Measurements from ENCODE around the gene SPG21.
"Not testable (repeated sequence)": the region's sequence is repeated elsewhere in the genome, so short reads cannot be mapped to it uniquely, and the experiment has no call there.

The SPG21 gene, protein sequence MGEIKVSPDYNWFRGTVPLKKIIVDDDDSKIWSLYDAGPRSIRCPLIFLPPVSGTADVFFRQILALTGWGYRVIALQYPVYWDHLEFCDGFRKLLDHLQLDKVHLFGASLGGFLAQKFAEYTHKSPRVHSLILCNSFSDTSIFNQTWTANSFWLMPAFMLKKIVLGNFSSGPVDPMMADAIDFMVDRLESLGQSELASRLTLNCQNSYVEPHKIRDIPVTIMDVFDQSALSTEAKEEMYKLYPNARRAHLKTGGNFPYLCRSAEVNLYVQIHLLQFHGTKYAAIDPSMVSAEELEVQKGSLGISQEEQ

DNA sequence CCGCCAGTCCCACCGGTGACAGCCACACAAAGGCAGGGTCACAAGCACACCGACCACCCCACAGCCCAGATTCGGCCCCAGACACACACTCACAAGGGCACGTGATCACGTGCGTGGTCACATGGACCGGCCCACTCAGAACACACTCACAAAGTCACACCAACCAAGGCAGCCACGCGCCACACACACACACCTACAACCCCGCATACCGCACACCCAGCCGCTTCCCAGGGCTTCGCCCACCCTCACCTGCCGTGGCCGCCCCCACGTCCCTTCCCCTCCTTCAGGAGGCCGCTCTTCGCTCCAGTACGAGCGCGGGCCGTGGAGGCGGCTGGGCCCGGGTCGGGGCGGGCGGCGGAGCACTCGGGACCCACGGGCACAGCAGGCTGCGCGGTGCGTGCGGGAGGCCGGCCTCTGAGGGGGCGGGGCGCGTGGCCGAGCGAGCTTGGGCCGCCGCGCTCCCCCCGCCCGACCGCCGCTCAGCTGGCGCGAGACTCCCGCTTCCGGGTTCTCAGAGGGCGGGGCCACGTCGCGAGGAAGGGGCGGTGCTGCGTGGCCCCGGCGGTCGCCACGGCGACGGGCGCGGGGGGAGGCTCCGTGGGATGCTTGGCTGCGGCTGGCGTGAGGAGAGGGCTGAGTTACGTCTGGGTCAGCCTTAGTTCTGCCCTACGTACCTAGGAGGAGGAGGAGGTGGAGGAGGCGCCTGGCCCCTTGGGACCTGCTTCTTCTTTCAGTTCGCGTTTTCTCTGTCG is at the start of gene SPG21:
Gene SPG21, minus strand, starts transcription at position 499 of the 752 bp plus-strand sequence. CDS start 6,345 bp downstream, outside the sequence.
- peak; percentile 84 to 85 for DNase-seq

DNA sequence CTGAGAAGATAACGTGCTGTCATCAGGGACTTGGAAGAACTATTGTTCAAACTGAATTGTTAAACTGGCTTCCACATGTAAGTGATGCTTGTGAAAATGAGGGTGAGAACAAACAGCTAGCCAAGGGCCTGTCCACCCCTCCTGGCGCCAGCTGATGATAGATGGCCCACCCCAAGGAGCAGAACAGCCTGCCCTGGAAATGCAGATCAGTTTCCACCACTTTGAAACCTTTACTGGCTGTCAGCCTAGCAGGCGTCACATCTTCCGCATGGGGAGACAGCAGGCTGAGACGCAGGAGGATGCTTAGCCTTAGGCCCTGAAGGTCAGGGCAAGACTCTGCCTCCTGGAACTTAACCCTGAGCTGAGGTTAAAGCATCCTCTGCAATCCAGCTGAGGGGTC is 49.1 kb upstream of the SPG21 start:
- DNase-seq, result no peak

DNA sequence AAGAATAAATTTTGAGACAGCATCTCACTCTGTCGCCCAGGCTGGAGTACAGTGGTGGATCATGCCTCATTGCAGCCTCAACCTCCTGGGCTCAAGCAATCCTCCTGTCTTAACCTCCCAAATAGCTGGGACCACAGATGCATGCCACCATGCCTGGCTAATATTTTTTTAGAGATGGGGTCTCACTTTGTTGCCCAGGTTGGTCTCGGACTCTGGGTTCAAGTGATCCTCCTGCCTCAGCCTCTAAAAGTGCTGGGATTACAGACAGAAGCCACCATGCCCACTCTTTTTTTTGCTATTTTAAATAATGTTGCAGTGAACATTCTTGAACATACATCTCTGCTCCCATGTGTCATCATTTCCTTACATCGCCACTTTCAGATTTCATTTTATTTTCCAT is 48.7 kb upstream of the SPG21 start:
- DNase-seq, result no peak

DNA sequence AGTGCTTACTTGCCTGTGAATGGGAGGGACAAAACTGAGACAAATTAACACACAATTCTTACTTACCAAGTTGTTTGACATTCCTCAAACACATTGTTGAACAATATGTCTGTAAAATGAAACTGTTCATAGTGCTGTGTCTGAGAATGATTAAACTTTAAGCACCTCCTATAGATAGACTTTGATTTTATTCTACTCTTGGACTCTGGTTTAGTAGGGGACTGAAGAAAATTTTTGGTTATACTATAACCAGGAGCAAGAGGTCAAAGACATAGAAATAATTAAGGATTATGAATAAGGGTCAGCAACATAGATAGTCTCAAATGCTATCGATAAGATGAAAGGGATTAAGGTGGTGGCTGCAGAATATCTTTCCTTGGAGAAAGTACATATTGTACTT is 47.6 kb upstream of the SPG21 start:
- DNase-seq, result no peak

DNA sequence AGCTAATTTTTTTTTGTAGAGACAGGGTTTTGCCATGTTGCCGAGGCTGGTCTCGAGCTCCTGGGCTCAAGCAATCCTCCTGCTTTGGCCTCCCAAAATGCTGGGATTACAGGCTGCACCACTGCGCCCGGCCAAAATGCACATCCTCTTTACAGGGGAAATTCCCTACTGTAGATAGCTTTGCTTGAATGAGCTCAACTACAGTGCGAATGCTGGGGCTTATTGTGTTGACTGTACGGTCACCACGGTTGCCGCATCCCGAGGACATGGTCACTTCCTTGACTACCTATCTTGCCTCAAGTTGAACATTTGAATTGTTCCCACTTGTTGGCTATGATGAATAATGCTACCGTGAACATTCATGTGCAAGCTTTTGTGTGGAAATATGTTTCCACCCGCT is 45.0 kb upstream of the SPG21 start:
- DNase-seq, result no peak

DNA sequence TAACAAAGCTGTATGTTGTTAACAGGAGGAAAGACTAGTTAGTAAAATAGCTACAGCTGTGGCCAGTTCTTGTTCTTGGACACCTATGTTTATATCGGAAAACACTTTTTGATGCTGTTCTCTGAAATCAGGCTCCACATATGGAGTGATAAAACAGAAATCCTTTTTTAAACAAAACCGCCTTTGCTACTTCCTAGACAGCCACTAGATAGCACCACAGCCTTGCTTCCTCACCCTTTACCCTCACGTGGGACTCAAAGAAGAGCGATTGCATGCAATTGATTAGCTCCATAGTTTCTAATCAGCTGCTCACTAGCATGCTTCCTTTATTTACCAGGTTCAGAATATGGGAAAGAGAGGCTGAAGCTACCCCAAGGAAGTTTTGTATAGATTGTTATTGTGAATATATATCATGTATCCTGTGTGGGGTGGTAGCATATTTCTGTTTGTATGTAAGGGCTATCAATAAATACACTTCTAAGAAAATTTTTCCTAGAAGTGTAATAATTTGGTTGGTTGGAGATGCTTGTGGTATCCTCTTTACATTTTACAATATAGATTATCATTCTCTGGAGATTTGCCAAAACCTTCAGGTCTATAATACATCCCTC is 44.0 kb upstream of the SPG21 start:
- peak in 1 of 2 experiments; percentile 8 for DNase-seq

DNA sequence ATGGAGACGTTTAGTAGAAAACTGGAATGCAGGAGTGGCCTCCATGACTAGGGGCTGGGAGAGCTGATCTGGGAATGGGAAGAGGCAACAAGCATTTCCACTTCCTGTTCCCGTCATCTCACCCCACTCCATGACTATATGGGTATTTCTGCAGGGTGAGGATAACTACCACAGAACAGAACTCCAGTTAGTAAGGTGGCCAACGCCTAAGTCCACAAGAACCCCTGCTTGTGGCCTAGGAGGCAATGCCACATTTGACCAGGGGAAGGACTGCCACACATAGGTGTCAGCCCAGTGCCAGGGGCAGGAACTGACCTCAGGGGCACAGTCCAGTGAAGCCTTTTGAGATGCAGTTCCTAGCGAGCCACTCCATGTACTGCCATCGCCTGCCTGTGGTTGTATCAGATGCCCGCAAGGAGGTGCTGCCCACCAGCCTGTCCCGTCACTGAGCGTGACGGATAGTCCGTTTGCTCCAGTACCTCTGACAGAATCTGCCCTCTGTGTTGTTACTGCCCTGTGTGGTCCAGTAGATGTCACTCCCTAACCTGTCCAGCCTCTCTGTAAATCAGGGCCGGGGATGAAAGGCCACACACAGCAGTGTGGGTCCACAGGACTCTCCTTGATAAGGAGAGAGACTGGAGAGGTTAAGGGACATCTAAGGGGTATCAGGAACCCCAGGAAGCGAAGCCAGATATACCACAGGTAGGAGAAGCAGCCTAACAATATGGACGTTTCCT is 43.3 kb upstream of the SPG21 start:
- DNase-seq, result peak; percentile 18

DNA sequence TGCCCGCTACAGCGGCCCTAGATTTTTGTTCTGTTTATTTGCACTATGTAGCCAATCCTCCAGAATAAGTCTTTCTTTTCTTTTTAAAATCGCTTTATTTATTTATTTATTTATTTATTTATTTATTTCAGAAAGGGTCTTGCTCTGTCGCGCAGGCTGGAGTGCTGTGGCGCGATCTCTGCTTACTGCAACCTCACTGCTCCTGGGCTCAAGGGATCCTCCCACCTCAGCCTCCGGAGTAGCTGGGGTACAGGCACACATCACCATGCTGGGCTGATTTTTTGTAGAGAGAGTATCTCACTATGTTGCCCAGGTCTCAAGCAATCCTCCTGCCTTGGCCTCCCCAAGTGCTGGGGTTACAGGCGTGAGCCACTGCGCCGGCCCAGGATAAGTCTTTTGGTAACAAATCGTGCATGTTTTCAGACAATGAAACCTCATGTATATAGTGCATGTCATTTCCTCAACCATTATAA is 40.1 kb upstream of the SPG21 start:
- no peak for DNase-seq

DNA sequence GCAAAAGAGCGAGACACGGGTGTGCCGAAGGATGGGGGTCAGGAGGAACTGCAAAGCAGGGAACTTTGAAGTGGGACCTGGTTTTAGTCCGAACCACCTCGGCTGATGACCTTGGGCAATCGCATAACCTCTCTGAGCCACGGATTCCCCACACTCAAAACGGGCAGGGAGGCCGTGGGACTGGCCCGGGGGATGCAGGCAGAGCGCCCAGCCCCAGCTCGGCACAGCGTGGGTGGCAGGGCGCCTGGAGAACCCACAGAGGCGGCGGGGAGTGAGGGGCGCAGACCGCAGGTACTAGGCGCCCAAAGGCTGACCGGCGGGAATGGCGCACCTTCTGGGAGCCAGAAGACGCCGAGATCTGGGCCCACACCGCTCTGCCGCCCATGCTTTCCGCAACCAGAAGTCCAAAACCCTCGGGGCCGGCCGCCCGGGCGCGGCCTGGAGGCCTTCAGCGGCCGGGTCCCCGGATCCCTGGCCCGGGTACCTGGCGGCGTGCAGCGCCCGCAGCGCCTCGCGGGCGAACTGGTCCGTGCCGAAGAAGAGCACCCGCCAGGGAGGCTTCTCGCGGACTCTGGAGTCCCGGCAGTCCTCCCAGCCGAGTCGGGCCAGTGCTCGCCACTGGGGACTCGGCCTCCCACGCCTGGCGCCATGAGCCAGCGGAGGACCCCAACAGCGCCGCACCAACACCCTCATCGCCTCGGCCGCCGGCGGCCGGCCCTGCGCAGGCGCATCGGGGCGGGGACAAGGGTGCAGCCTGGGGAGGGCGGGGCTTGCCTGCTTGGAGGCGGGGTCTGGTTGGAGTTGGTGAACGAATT is 39.4 kb upstream of the SPG21 start, which contains the start of gene MTFMT:
Gene MTFMT, minus strand, starts transcription at position 719 of the 815 bp plus-strand sequence. Its CDS starts 26 bp downstream, at position 693.
- peak; percentile 93 to 95 for DNase-seq

DNA sequence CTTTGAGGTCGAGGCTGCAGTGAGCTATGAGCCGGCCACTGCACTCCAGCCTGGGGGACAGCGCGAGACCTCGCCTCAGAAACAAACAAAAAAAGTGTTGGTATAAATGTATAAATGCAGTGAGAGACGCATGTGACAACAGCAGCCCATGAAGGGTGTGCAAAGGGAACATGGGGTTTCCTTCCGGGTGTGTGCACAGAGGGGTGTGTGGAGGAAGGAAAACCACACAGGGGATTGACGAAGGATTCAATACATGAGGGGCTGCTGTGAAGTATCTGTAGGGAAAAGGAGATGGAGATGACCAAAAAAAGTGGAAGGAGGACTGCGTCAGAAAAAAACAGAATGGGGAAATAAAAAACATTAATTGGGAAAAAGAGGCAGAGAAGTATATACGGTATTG is 38.6 kb upstream of the SPG21 start:
- no peak for DNase-seq

DNA sequence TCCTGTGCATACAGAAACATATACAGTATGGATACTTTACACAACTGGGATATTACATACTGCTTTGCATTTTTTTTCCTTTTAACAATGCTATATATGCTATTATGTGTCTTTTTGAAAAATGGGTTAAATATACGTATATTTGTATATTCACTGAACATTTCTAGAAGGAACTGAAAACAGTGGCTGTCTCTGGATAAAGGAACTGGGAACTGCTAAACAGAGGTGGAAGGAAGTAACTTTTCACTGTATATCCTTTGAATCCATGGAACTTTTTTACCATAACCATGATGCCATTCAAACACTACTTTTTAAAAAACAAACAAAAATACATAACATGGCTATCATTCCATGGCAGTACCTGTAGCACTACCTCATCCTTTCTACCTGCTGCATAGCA is 37.9 kb upstream of the SPG21 start:
- DNase-seq, result no peak

DNA sequence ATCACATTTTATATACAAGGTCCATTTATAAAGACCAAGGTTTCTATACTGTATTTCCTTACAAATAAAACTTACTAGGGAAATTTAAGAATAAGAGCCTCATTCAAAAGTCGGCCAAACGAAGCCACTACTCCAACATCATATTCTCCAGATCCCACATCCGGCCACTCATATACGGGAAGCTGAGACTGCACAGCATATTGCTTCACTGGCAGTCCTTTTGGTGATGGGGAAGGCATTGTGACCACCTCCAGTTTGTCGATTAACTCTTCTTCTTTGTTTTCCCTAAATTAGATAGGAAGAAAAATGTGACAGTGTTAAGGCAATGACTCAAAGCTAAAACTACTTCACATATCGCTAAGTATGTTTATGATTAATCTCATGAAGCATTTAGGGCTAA is 37.0 kb upstream of the SPG21 start:
- DNase-seq, result no peak

DNA sequence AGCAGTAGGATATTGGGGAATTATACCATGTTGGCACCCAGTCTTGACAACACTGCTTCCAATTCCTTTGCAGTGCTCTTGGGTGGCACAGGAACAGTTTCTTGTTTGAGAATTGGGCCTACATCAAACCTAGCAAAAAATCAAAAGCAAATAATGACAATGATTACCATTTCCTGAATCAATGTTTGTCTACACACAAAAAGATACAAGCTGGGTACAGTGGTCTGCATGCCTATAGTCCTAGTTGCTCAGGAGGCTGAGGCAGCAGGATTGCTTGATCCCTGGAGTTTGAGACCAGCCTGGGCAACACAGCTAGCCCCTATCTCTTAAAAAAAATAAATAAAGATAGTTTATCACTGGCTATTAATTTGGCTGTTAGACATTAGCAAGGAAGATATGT is 31.8 kb upstream of the SPG21 start:
- DNase-seq, result no peak

DNA sequence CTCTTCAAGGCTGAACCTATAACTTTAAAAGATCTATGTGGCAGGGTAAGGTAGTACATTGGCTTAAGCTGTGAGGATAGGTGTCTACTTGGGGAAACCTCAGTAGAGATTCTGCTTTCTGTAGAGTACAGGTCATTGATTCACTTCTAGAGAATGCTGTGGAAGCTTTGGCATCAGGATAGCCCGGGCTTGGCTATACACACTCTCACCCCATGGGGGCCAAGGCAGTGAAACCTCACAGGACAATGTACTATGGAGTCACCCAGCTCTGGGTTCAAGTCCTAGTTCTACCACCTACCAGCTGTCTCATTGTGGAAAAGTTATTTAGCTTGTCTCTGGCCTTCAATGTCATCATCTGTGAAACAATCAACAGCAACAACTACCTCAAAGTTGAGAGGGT is 30.7 kb upstream of the SPG21 start:
- DNase-seq, result no peak

DNA sequence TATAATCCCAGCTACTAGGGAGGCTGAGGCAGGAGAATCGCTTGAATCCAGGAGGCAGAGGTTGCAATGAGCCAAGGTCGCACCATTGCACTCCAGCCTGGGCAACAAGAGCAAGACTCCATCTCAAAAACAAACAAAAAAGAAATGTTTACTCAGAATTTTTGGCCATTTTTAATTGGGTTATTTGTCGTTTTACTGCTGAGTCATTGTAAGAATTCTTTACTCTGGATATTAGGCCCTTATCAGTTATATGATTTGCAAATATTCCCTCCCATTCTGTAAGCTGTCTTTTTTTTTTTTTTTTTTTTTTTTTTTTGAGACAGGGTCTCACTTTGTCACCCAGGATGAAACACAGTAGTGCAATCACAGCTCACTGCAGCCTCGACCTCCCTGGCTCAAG is 21.5 kb upstream of the SPG21 start:
- DNase-seq, result not testable (repeated sequence)

DNA sequence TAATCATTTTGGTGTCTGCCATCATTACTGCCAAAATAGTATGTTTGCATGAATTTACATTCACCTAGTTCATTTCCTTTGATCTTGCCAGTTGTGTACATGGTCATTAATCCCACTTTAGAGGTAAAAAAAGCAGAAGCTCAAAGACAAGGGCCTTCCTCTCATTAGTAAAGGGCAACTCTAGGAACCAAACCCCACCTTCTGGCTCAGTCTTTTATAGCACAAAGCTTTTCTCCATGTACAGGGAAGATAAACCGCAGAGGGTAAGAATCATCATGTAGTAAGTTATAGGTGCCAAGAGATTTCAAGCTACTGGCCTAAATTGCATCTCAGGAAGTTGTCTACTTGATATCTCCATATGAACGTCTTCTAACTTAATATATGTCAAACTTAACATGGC is 19.3 kb upstream of the SPG21 start:
- no peak for DNase-seq

DNA sequence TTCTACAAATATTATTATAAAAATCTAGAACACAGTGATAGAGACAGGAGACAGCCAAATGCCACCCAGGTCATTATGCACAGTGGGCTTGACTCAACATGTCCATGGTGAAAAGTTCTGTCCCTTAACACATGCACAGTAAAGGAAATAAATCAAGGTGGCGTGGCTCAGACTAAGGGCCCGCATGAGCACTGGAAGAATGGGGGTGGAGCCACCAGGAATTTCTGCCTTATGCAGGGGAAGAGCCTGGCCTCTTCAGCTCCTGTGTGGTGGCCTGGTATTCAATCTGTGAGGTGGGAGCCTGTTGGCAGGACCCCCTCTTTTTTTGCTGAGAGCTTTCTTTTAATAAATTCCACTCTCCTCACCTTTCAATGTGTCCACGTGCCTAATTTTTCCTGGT is 17.2 kb upstream of the SPG21 start:
- DNase-seq, result no peak

DNA sequence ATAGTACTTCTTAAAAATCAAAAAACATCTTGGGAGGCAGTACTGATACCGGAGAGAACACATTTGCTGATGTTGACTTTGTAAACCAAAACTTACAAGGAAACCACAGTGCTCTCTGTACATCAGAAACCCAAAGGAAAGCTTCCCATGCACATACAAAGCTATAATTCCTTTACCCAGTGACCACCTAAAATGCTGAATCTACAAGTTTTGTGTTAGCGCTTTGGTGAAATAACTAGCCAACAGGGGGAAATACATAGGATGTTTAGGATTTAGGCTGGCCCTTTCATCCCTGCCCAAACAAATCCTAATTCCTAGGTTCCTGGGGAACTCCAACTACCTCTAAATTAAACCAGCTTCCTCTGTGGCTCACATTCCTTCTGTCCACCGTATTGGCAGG is 15.3 kb upstream of the SPG21 start:
- DNase-seq, result no peak

DNA sequence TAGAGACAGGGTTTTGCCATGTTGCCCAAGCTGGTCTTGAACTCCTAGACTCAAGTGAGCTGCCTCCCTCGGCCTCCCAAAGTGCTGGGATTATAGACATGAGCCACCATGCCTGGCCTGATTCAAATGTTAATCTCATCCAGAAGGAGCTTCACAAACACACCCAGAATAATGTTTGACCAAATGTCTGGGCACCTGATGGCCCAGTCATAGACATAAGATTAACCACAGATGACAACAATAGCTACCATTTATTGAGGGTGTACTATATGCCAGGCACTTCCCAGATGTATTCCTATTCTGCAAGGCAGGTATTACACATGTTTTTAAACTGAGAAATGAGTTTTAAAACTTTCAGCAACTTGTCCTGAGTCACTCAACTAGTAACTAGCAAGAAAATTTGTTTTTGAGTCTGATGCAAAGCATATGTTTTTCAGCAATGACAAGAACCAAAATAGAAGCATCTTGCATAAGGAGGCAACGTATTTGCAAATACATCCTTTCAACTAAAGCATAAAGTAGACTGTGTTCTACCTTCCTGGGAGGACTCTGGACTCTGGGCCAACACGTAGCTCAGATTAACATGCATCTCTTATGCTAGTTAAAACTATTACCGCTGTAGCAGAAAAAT is 8.1 kb upstream of the SPG21 start:
- no peak for DNase-seq

DNA sequence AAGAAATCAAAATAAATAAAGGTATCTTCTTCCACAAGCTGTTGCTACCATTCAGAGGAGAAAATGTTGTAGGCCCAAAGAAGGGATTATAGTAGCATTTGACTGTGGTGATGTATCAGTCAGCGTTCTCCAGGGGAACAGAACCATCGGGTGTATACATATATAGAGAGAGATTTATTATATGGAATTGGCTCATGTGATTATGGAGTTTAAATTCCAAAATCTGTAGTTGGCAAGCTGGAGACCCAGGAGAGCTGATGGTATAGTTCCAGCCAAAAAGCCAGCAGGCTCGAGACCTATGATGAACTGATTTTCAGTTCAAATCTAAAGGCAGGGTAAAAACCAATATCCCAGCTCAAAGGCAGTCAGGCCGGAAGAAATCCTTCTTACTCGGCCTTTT is 7.4 kb upstream of the SPG21 start:
- DNase-seq, result no peak

DNA sequence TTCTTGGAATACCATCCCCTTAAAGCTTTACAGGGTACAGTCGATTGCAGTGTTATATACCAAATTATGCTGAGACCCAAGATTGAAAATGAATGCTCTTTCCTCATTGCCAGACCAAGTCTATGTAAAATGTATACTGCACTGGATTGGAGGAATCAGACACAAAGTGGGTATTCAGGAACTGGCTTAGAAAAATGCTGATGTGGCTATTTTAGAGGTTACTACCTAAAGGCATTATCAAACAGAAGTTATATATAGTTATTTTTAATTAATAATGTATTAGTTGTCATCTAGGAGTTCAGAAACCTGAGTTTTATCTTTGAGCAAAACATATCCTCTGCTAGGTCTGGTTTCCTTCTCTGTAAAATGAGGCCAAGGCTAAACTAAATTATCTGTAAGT is 3.6 kb upstream of the SPG21 start:
- no peak for DNase-seq

Data from activated CD4-positive, alpha-beta T cell treated with anti-CD3 and anti-CD28 coated beads, Interleukin-2, amount 50 U/mL, for 4 hours (primary cell).